Activated T-cell treated with anti-CD3 and anti-CD28 coated beads, Interleukin-2, amount 50 U/mL, for 72 hours (primary cell): ENCODE measurements around the gene RGP1. TPM values are rescaled to one million over a fixed set of nuclear protein-coding genes. Genes with fewer than 3 reads are reported as not detected.

Source experiments
- ATAC-seq, 2 donors: fragments of 150-1000 bp; cut with Tn5 transposase; replicated peaks in 1 of 2; 2 replicates each; pipeline ENCODE4 v1.10.0; 2021; ENCODE audit warnings: moderate library complexity in 2 of 2, mild to moderate bottlenecking in 1 of 2
- DNase-seq, 2 donors: peaks; one replicate each; pipeline ENCODE4 v3.0.0; 2021 to 2022; ENCODE audit warnings: mixed read lengths in 1 of 2
- H3K27ac Mint-ChIP-seq: one replicate; pipeline ENCODE4 v1.8.0; 2022; ENCODE audit warnings: mild to moderate bottlenecking, moderate library complexity, mixed read lengths
- H3K27me3 Mint-ChIP-seq: one replicate; pipeline ENCODE4 v1.8.0; 2022; ENCODE audit warnings: low read depth, mixed read lengths
- H3K36me3 Mint-ChIP-seq, 2 donors: one replicate each; pipeline ENCODE4 v1.8.0; 2022; ENCODE audit warnings: mixed read lengths in 2 of 2, mild to moderate bottlenecking in 1 of 2; ENCODE audit not compliant: insufficient read depth in 2 of 2
- H3K4me1 Mint-ChIP-seq: one replicate; pipeline ENCODE4 v1.8.0; 2022; ENCODE audit warnings: low read depth, mixed read lengths
- H3K4me3 Mint-ChIP-seq, 2 donors: one replicate each; pipeline ENCODE4 v1.8.0; 2022; ENCODE audit warnings: mild to moderate bottlenecking in 2 of 2, mixed read lengths in 2 of 2, moderate library complexity in 2 of 2
- H3K9me3 Mint-ChIP-seq, 2 donors: one replicate each; pipeline ENCODE4 v1.8.0; 2022; ENCODE audit warnings: mixed read lengths in 2 of 2
- total RNA-seq, 2 donors: library from RNA; stranded (reverse); gene quantifications; one replicate each; pipeline ENCODE4 v1.2.3, GENCODE V29; 2022

The RGP1 gene
- total RNA-seq, 2 donors from 2014 or later = 32.5 TPM

GRCh38 chr9:35771943-35772342, 22.9 kb downstream of the RGP1 start:
- Mint-ChIP-seq H3K36me3 (no peaks in the 10 kb centered on the region), H3K9me3 (no peaks in the 10 kb centered on the region)

DNA sequence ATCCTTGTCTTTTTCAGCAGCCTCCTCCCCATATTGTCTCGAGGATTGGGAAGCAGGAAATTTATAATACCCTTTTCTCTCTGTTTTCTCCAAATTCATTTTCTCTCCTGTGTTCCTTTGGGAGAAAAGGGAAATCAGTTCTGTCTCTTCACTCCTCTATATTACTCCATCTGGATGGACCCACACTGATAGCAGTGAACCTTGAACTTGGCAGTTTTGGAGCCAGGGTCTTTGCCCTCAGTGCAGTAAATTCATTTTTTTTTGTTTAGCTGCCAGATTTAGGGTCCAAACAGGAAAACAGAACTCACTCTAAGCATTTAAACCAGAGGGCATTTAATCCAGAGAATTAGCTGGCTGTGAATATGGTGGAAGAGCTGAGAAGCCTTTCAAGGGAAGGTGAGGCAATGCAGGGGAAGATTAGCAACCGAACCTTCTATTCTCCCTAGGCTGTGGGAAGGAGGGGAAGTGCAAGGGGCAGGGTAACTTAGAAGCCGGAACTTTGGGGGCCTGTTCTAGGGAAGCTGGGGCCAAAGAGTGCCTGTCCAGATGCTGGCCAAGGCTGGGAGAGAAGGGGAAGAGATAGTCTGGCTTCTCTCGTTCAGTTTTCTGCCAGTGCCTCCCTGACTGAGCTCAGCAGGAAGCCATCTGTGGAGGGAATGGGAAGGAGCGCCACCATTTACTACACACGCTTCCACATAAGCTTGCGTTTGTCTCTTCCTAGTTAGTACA, 26.0 kb downstream of the RGP1 start:
- H3K4me3 Mint-ChIP-seq = no peak overlapping the region
- H3K27me3 Mint-ChIP-seq = no peaks in the 10 kb centered on the region
- no peak overlapping the region for H3K27ac Mint-ChIP-seq
- no peaks in the 10 kb centered on the region for H3K4me1 Mint-ChIP-seq
- DNase-seq = no peak
- H3K36me3 Mint-ChIP-seq = no peaks in the 10 kb centered on the region
- H3K9me3 Mint-ChIP-seq = no peaks in the 10 kb centered on the region
- no peak for ATAC-seq

More at GRCh38 chr9:35771943-35772342, 22.9 kb downstream of the RGP1 start:
- DNase-seq (no peak), ATAC-seq (no peak)
- Mint-ChIP-seq H3K27me3 (no peaks in the 10 kb centered on the region), H3K27ac (no peak overlapping the region), H3K4me3 (no peak overlapping the region), H3K4me1 (no peaks in the 10 kb centered on the region)

DNA sequence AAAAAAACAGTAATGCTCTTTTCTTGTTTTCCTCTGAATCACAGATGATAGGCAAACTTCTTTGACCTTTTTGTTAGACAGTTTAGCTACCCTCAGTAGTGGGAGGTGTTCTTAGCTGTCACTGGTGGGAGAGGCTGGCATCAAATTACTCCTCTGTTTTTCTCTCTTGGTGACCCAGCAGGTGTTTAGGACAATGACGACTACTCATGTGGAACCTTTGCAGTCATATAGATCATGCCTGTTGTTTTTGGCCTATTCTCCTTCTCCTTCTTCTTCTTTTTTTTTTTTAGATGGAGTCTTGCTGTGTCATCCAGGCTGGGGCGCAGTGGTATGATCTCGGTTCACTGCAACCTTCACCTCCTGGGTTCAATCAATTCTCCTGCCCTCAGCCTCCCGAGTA, 26.9 kb downstream of the RGP1 start:
- Mint-ChIP-seq H3K9me3 (no peaks in the 10 kb centered on the region), H3K36me3 (peaks cover 0 to 2% of the 10 kb centered on the region in 2 donors), H3K4me1 (no peaks in the 10 kb centered on the region), H3K27me3 (no peaks in the 10 kb centered on the region), H3K27ac (no peak overlapping the region), H3K4me3 (no peak overlapping the region)
- DNase-seq (no peak), ATAC-seq (peak; percentile 31 to 44)

DNA sequence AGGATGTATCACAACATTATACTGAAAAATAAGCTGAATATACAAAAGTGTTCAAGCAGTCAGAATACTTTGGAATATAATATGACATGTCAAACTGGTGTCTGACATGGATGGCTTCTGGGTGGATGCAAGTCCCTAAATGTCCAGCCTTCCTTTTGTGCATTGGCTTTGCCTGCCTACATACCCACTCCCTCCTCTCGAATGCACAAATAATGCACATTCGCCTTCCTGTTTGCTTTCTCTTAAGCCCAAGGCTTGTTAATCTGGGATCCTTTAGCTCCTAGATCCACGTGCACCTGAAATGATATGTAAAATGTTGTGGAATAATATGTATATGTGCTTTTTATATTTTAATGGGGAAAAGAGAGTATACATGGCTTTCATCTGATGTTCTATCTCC, 29.4 kb downstream of the RGP1 start:
- peaks cover 0 to 5% of the 10 kb centered on the region in 2 donors for H3K36me3 Mint-ChIP-seq
- DNase-seq = no peak
- no peak overlapping the region for H3K27ac Mint-ChIP-seq
- H3K9me3 Mint-ChIP-seq = no peaks in the 10 kb centered on the region
- H3K4me1 Mint-ChIP-seq = no peaks in the 10 kb centered on the region
- no peak for ATAC-seq
- no peak overlapping the region for H3K4me3 Mint-ChIP-seq
- no peaks in the 10 kb centered on the region for H3K27me3 Mint-ChIP-seq

GRCh38 chr9:35781066-35781465, 32.0 kb downstream of the RGP1 start:
- Mint-ChIP-seq H3K36me3 (peaks cover 0 to 7% of the 10 kb centered on the region in 2 donors), H3K9me3 (no peaks in the 10 kb centered on the region)
- no peak for ATAC-seq

DNA sequence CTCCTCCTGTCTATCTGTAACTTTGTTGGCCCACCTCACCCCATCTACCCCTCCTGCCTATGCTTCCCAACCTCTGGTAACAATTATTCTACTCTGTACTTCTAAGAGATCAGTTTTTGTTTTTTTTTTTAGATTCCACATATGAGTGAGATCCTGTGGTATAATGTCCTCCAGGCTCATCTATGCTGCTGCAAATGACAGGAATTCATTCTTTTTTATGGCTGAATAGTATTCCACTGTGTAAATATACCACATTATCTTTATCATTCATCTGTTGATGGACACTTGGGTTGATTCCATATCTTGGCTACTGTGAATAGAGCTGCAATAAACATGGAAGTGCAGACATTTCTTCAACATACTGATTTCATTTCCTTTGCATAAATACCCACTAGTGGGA, 34.3 kb downstream of the RGP1 start:
- Mint-ChIP-seq H3K4me3 (no peak overlapping the region), H3K4me1 (no peaks in the 10 kb centered on the region), H3K9me3 (no peaks in the 10 kb centered on the region), H3K27ac (no peak overlapping the region), H3K27me3 (no peaks in the 10 kb centered on the region), H3K36me3 (peaks cover 0 to 10% of the 10 kb centered on the region in 2 donors)
- ATAC-seq (no peak), DNase-seq (no peak)

More at GRCh38 chr9:35781066-35781465, 32.0 kb downstream of the RGP1 start:
- no peak overlapping the region for H3K27ac Mint-ChIP-seq
- H3K27me3 Mint-ChIP-seq = no peaks in the 10 kb centered on the region
- no peaks in the 10 kb centered on the region for H3K4me1 Mint-ChIP-seq
- no peak overlapping the region for H3K4me3 Mint-ChIP-seq
- no peak for DNase-seq

GRCh38 chr9:35789541-35789940, 40.5 kb downstream of the RGP1 start:
- no peaks in the 10 kb centered on the region for H3K9me3 Mint-ChIP-seq
- no peak overlapping the region for H3K4me3 Mint-ChIP-seq
- H3K4me1 Mint-ChIP-seq = no peaks in the 10 kb centered on the region
- ATAC-seq (no peak), DNase-seq (no peak)
- H3K27ac Mint-ChIP-seq = no peak overlapping the region
- peaks cover 0 to 3% of the 10 kb centered on the region in 2 donors for H3K36me3 Mint-ChIP-seq
- H3K27me3 Mint-ChIP-seq = no peaks in the 10 kb centered on the region

DNA sequence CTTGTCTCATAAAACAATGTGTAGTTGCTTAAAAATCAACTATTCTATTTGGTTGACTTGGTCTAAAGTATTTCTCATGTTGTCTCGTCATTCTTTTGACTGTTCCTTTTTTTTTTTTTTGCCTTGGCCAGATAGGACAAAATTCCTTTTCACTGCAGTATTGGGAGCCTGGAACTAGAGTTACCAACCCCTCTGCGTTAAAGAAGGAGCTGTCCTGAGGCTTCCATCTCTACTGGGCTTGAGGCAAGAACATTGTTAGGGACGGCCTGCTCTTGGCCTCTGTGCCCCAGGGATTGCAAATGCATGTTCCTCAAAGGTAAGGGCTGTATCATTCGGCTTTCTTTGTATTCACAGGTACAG, 40.9 kb downstream of the RGP1 start:
- peak in 1 of 2 donors; percentile 19 for ATAC-seq
- Mint-ChIP-seq H3K36me3 (peaks cover 0 to 3% of the 10 kb centered on the region in 2 donors), H3K27me3 (no peaks in the 10 kb centered on the region)

GRCh38 chr9:35790385-35791296, 41.6 kb downstream of the RGP1 start:
- DNase-seq (peak; percentile 54 to 63), ATAC-seq (peak; percentile 82 to 84)
- Mint-ChIP-seq H3K9me3 (no peaks in the 10 kb centered on the region), H3K27me3 (no peaks in the 10 kb centered on the region), H3K4me1 (no peaks in the 10 kb centered on the region), H3K36me3 (peaks cover 0 to 3% of the 10 kb centered on the region in 2 donors), H3K27ac (no peak overlapping the region), H3K4me3 (no peak overlapping the region)

More for the DNA sequence above, 40.9 kb downstream of the RGP1 start:
- H3K27ac Mint-ChIP-seq = no peak overlapping the region
- H3K4me3 Mint-ChIP-seq = no peak overlapping the region
- H3K4me1 Mint-ChIP-seq = no peaks in the 10 kb centered on the region
- H3K9me3 Mint-ChIP-seq = no peaks in the 10 kb centered on the region
- DNase-seq = no peak

- Mint-ChIP-seq H3K27ac (no peak within 1 kb of the TSS), H3K9me3 (no peaks in the 10 kb centered on the region), H3K4me3 (no peak within 1 kb of the TSS), H3K36me3 (no peaks in the 10 kb centered on the region), H3K27me3 (no peaks in the 10 kb centered on the region), H3K4me1 (no peaks in the 10 kb centered on the region)
- no peak for DNase-seq
- no peak for ATAC-seq
Measured at GRCh38 chr9:35791297-35791921, 42.3 kb downstream of the RGP1 start, which contains the start of gene NPR2. NPR2 (plus strand) TSS chr9:35791591; CDS start chr9:35792409, 818 bp downstream.

DNA sequence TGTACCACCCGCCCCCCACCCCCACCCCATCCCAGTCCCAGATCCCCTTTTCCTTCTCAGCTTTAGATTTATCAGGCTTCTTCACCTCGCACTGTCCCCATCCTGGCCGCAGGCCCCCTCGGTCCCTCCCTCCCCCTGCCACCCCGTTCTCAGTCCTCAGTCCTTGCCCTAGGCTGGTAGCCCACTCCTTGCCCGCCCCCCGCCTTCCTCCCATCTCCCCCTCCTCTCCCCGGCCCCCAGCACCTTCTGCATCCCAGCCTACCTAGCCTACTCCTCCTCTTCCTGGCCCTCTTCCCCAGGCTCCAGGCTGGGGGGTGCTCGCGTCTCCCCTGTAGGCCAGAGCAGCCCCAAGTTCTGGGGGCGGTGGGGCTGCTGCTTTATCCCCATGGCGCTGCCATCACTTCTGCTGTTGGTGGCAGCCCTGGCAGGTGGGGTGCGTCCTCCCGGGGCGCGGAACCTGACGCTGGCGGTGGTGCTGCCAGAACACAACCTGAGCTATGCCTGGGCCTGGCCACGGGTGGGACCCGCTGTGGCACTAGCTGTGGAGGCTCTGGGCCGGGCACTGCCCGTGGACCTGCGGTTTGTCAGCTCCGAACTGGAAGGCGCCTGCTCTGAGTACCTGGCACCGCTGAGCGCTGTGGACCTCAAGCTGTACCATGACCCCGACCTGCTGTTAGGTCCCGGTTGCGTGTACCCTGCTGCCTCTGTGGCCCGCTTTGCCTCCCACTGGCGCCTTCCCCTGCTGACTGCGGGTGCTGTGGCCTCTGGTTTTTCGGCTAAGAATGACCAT, 43.1 kb downstream of the RGP1 start:
- no peak overlapping the region for H3K4me3 Mint-ChIP-seq
- no peak for ATAC-seq
- DNase-seq = no peak
- H3K4me1 Mint-ChIP-seq = peaks cover 5% of the 10 kb centered on the region
- no peaks in the 10 kb centered on the region for H3K27me3 Mint-ChIP-seq
- no peaks in the 10 kb centered on the region for H3K36me3 Mint-ChIP-seq
- no peak overlapping the region for H3K27ac Mint-ChIP-seq
- H3K9me3 Mint-ChIP-seq = no peaks in the 10 kb centered on the region

DNA sequence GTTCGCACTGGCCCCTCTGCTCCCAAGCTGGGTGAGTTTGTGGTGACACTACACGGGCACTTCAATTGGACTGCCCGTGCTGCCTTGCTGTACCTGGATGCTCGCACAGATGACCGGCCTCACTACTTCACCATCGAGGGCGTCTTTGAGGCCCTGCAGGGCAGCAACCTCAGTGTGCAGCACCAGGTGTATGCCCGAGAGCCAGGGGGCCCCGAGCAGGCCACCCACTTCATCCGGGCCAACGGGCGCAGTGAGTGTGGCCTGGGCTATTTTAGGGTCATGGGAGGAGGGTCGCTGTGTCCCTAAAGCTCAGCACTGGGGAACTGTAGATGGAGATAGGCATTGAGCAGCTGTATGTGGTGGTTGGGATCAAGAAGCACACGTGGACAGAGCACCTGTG, 43.7 kb downstream of the RGP1 start:
- no peaks in the 10 kb centered on the region for H3K27me3 Mint-ChIP-seq
- no peaks in the 10 kb centered on the region for H3K36me3 Mint-ChIP-seq
- no peak overlapping the region for H3K27ac Mint-ChIP-seq
- DNase-seq (no peak), ATAC-seq (no peak)
- no peak overlapping the region for H3K4me3 Mint-ChIP-seq
- H3K9me3 Mint-ChIP-seq = no peaks in the 10 kb centered on the region
- H3K4me1 Mint-ChIP-seq = peaks cover 11% of the 10 kb centered on the region
